HEK293 (cell line): ENCODE measurements around the gene KLRC4.
"Not testable (repeated sequence)": the region's sequence is repeated elsewhere in the genome, so short reads cannot be mapped to it uniquely, and the experiment has no call there.

Experiments used
- GLIS2 ChIP-seq: fragments of 450-650 bp; formaldehyde crosslinking; IDR thresholded peaks from 2 replicates; pipeline ENCODE4 v1.5.1; 2016; ENCODE audit warnings: missing biosample characterization, missing genetic modification characterization
- ZBTB17 ChIP-seq: fragments of 450-650 bp; formaldehyde crosslinking; IDR thresholded peaks from 2 replicates; pipeline ENCODE4 v1.5.1; 2016; ENCODE audit warnings: missing biosample characterization, missing genetic modification characterization
- ZNF184 ChIP-seq: fragments of 450-650 bp; IDR thresholded peaks from 2 replicates; pipeline ENCODE4 v1.5.1; 2018; ENCODE audit warnings: missing biosample characterization, mild to moderate bottlenecking, missing genetic modification characterization
- ZNF610 ChIP-seq: fragments of 450-650 bp; formaldehyde crosslinking; IDR thresholded peaks from 2 replicates; pipeline ENCODE4 v1.5.1; 2016; ENCODE audit warnings: missing biosample characterization, missing genetic modification characterization, borderline replicate concordance
- TF ChIP-seq, protein P1 (sequence below): fragments of 450-650 bp; formaldehyde crosslinking; IDR thresholded peaks from 2 replicates; pipeline ENCODE4 v1.5.1; 2016; ENCODE audit warnings: missing biosample characterization, missing genetic modification characterization
- TF ChIP-seq, protein P2 (sequence below): fragments of 450-650 bp; formaldehyde crosslinking; IDR thresholded peaks from 2 replicates; pipeline ENCODE4 v1.5.1; 2016; ENCODE audit warnings: missing biosample characterization, missing genetic modification characterization

DNA sequence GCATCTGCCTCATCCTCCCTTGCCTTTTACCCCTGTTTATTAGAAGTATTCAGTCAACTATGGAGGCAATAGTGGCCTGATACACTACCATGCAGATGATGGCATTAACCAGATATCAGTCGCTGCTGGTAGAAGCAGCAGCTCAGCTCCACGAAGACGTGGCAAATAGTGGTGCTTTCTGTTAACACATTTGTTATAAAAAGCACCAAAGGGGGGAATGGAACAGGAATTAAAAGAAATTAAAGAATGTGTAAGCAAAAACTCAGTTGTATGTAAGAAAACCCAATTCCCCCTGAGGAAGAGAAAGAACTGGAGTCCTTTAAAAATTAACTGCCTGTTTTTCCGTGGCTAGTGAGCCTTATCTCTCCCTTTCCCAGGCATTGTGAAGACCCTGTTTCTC is 41.8 kb downstream of the KLRC4 start:
- TF ChIP-seq ZNF610, ZNF184, ZBTB17, GLIS2 (tag by site-specific recombination): not testable (repeated sequence)
- TF ChIP-seq, protein P1, sequence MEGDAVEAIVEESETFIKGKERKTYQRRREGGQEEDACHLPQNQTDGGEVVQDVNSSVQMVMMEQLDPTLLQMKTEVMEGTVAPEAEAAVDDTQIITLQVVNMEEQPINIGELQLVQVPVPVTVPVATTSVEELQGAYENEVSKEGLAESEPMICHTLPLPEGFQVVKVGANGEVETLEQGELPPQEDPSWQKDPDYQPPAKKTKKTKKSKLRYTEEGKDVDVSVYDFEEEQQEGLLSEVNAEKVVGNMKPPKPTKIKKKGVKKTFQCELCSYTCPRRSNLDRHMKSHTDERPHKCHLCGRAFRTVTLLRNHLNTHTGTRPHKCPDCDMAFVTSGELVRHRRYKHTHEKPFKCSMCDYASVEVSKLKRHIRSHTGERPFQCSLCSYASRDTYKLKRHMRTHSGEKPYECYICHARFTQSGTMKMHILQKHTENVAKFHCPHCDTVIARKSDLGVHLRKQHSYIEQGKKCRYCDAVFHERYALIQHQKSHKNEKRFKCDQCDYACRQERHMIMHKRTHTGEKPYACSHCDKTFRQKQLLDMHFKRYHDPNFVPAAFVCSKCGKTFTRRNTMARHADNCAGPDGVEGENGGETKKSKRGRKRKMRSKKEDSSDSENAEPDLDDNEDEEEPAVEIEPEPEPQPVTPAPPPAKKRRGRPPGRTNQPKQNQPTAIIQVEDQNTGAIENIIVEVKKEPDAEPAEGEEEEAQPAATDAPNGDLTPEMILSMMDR = not testable (repeated sequence)
- TF ChIP-seq, protein P2, sequence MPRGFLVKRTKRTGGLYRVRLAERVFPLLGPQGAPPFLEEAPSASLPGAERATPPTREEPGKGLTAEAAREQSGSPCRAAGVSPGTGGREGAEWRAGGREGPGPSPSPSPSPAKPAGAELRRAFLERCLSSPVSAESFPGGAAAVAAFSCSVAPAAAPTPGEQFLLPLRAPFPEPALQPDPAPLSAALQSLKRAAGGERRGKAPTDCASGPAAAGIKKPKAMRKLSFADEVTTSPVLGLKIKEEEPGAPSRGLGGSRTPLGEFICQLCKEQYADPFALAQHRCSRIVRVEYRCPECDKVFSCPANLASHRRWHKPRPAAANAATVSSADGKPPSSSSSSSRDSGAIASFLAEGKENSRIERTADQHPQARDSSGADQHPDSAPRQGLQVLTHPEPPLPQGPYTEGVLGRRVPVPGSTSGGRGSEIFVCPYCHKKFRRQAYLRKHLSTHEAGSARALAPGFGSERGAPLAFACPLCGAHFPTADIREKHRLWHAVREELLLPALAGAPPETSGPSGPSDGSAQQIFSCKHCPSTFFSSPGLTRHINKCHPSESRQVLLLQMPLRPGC (tag by site-specific recombination) = not testable (repeated sequence)
